Hematopoietic multipotent progenitor cell (in vitro differentiated cells): ENCODE data around the gene SCGB1C1. TPM values are rescaled to one million over a fixed set of nuclear protein-coding genes. Genes with fewer than 3 reads are reported as not detected.
"Not testable (repeated sequence)": the region's sequence is repeated elsewhere in the genome, so short reads cannot be mapped to it uniquely, and the experiment has no call there.

Experiments used
- DNase-seq, 3 donors: peaks; one replicate each; pipeline ENCODE4 v3.0.0-alpha.2; 2011 to 2015; ENCODE audit warnings: low read depth in 2 of 3, low spot score in 2 of 3
- small RNA-seq: library from RNA; depleted of rRNA; stranded (forward); fragments of <200 nt; gene quantifications from one replicate; pipeline ENCODE3, GENCODE V24; 2012
- total RNA-seq: library from RNA; depleted of rRNA; stranded (reverse); fragments of >200 nt; gene quantifications from one replicate; pipeline ENCODE4 v1.2.3, GENCODE V29; 2012

SCGB1C1 gene
- total RNA-seq, 1 donor = not detected

GRCh38 chr11:236774-237767, 44.2 kb downstream of the SCGB1C1 start, which contains the start of gene PSMD13:
Gene PSMD13, plus strand, starts transcription at chr11:236976. Its CDS starts 74 bp downstream, at chr11:237050.
- peak; percentile 10 to 89 (median 88) for DNase-seq

- not testable (repeated sequence) for DNase-seq
Observed at GRCh38 chr11:238346-238745, 45.5 kb downstream of the SCGB1C1 start.

GRCh38 chr11:240315-240714, 47.4 kb downstream of the SCGB1C1 start:
- DNase-seq = no peak

- DNase-seq = no peak
Observed at GRCh38 chr11:241634-242033, 48.8 kb downstream of the SCGB1C1 start.

Small RNAs within 50 kb of the gene (small RNA-seq; reads per million reads assigned to genes)
- gene RNU6-447P = not detected

Other genes starting within 250 kb of the SCGB1C1 start
- gene BET1L, start 14.3 kb downstream of the SCGB1C1 start, total RNA-seq = 27.2 TPM
- 97.5 TPM for gene RIC8A, start 14.6 kb downstream of the SCGB1C1 start, total RNA-seq
- 17.8 TPM for gene SIRT3, start 43.3 kb downstream of the SCGB1C1 start, total RNA-seq
- gene PSMD13, start 43.9 kb downstream of the SCGB1C1 start, total RNA-seq = 73.2 TPM
- gene NLRP6, start 85.3 kb downstream of the SCGB1C1 start, total RNA-seq = 0.54 TPM
- 35.3 TPM for gene PGGHG, start 96.0 kb downstream of the SCGB1C1 start, total RNA-seq
- not detected for gene IFITM5, start 106.4 kb downstream of the SCGB1C1 start, total RNA-seq
- gene IFITM2, start 114.7 kb downstream of the SCGB1C1 start, total RNA-seq = 200 TPM
- gene IFITM1, start 121.0 kb downstream of the SCGB1C1 start, total RNA-seq = 78.1 TPM
- 50.6 TPM for gene IFITM3, start 127.8 kb downstream of the SCGB1C1 start, total RNA-seq
- gene B4GALNT4, start 176.4 kb downstream of the SCGB1C1 start, total RNA-seq = 3.5 TPM
- gene PKP3, start 201.1 kb downstream of the SCGB1C1 start, total RNA-seq = 0.27 TPM
- gene SIGIRR, start 221.9 kb downstream of the SCGB1C1 start, total RNA-seq = 75.7 TPM
- 7.0 TPM for gene ANO9, start 248.9 kb downstream of the SCGB1C1 start, total RNA-seq